Suprapubic skin (tissue), 3 donors: ENCODE results near the gene WLS.

Experiments used
- POLR2A ChIP-seq, 2 donors: fragments of 450-650 bp; IDR thresholded peaks; one replicate each; pipeline ENCODE4 v1.6.1; 2017; ENCODE audit warnings: antibody characterized with exemption in 2 of 2, mild to moderate bottlenecking in 2 of 2, moderate library complexity in 2 of 2
- TF ChIP-seq, protein P1 (sequence below), 2 donors: fragments of 200-600 bp in 1 of 2; fragments of 450-650 bp in 1 of 2; sonication (generic) in 1 of 2; IDR thresholded peaks; one replicate each; pipeline ENCODE4 v1.5.1; 2016 to 2019; ENCODE audit warnings: antibody characterized with exemption in 2 of 2, mild to moderate bottlenecking in 1 of 2, moderate library complexity in 1 of 2

- no peak for TF ChIP-seq POLR2A (IDR thresholded peaks at IDR 0.05)
- TF ChIP-seq, protein P1, sequence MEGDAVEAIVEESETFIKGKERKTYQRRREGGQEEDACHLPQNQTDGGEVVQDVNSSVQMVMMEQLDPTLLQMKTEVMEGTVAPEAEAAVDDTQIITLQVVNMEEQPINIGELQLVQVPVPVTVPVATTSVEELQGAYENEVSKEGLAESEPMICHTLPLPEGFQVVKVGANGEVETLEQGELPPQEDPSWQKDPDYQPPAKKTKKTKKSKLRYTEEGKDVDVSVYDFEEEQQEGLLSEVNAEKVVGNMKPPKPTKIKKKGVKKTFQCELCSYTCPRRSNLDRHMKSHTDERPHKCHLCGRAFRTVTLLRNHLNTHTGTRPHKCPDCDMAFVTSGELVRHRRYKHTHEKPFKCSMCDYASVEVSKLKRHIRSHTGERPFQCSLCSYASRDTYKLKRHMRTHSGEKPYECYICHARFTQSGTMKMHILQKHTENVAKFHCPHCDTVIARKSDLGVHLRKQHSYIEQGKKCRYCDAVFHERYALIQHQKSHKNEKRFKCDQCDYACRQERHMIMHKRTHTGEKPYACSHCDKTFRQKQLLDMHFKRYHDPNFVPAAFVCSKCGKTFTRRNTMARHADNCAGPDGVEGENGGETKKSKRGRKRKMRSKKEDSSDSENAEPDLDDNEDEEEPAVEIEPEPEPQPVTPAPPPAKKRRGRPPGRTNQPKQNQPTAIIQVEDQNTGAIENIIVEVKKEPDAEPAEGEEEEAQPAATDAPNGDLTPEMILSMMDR (IDR thresholded peaks at IDR 0.05): no peak
These were observed 99.7 kb downstream of the WLS start for GRCh38 chr1:68132426-68133130.
